Measurements from ENCODE around the gene FOXP1. TPM values are rescaled to one million over a fixed set of nuclear protein-coding genes. Genes with fewer than 3 reads are reported as not detected.

FOXP1 gene
- total RNA-seq, 2 donors from 2014 or later, result 101 to 171 TPM

DNA sequence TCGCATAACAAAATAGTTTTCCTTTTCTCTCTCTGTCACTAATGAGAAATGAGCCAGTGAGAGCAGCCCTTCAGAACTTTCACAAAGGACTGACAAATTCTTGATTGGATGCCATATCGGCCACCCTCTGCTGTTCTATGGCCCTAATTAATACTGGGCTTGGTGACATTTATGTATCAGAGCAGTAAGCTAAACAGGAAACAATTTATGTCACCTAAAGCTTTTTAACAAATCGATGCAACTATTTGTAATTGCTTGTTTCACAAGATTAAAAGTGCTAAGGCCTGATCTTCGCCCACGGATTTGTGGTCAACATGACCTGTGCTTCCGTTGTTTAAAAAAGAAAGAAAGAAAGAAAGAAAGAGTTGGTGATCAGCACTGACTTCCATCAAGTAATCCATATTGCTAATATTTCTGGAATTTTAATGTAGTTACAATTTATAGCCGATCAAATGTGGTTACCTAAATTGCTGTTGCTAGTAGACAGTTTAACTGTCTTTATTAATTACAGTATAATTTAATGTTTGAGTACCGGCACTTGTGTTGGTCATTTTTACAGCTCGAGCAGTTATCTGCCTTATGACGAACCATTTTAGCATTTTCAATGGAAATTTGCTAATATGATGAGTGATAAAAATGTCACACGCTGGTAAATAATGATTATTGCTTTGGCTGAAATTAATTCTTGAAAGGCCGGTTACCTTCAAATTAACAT lies 631.3 kb downstream of the FOXP1 start:
- no peak for ATAC-seq (replicated peaks)
- no peaks in the 10 kb centered on the region for H3K4me1 Mint-ChIP-seq
- H3K9me3 Mint-ChIP-seq, result no peaks in the 10 kb centered on the region
- H3K27ac Mint-ChIP-seq, result no peak overlapping the region
- H3K36me3 Mint-ChIP-seq (ENCODE audit: low read depth), result peaks cover 28% of the 10 kb centered on the region
- no peaks in the 10 kb centered on the region for H3K27me3 Mint-ChIP-seq
- no peak overlapping the region for H3K4me3 Mint-ChIP-seq

DNA sequence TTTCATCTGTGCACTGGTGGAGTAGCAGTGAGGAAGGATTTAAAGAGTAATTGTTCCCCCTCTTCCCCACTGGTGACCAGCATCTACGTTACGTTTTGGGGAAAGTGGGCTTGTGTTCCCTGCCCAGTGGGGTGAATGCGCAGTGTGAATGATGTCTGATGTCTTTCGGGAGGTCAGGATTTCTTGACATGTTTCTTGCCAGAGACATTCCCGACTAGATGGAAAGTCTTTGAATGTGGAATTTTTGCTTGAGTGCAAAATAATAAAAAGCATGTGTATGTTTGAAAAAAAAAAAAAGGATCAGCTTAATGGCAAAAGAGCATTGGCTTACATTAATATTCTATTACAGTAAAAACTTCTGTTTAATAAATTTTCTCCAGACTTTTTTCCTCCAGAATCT lies 632.2 kb downstream of the FOXP1 start:
- Mint-ChIP-seq H3K4me1 (no peaks in the 10 kb centered on the region), H3K36me3 (ENCODE audit: low read depth) (peaks cover 19% of the 10 kb centered on the region), H3K4me3 (no peak overlapping the region), H3K27me3 (peaks cover 6% of the 10 kb centered on the region), H3K9me3 (no peaks in the 10 kb centered on the region), H3K27ac (no peak overlapping the region)
- no peak for ATAC-seq (replicated peaks)

DNA sequence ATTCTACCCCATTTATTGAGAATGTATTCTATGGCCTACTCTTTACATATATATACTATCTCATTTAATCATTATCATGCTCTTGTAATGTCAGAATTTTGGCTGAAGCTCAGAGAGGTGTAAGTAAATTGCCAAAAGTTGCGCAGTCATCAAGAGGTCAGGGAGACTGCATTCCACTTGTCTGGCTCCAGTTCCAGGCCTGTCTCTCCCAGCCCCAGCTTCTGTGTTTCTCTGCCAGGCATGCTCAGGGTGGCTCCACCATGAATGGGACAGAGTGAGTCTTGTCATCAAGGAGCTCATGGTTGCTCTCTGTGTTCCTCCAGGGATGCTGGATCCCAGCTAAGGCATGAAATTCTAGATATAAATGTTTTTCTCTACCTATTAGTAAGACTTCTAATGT lies 635.9 kb downstream of the FOXP1 start:
- no peaks in the 10 kb centered on the region for H3K36me3 Mint-ChIP-seq (ENCODE audit: low read depth)
- no peaks in the 10 kb centered on the region for H3K9me3 Mint-ChIP-seq
- no peak for ATAC-seq (replicated peaks)
- H3K27ac Mint-ChIP-seq, result no peak overlapping the region
- no peak overlapping the region for H3K4me3 Mint-ChIP-seq
- H3K4me1 Mint-ChIP-seq, result no peaks in the 10 kb centered on the region
- peaks cover 17% of the 10 kb centered on the region for H3K27me3 Mint-ChIP-seq

DNA sequence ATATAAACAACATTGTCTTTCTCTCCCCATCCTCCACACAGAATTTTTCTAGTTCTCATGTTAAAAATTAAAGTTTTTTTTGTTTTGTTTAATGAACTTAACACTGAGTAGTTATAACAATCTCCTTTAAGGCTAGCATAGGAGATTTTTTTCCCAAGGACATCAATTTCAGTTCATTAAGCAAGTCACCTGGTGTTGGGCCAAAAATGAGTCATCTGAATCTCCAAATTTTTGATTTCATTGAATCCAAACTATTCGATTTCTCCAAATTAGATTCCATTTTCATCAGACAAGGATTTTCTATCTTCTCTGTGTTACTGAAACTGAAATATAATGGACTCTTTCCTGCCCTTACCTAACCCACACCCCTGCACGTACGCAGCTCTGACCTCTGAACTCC lies 639.6 kb downstream of the FOXP1 start:
- ATAC-seq (replicated peaks), result no peak
- H3K27me3 Mint-ChIP-seq, result peaks cover 25% of the 10 kb centered on the region
- no peak overlapping the region for H3K4me3 Mint-ChIP-seq
- H3K9me3 Mint-ChIP-seq, result no peaks in the 10 kb centered on the region
- H3K4me1 Mint-ChIP-seq, result no peaks in the 10 kb centered on the region
- H3K27ac Mint-ChIP-seq, result no peak overlapping the region
- H3K36me3 Mint-ChIP-seq (ENCODE audit: low read depth), result no peaks in the 10 kb centered on the region

DNA sequence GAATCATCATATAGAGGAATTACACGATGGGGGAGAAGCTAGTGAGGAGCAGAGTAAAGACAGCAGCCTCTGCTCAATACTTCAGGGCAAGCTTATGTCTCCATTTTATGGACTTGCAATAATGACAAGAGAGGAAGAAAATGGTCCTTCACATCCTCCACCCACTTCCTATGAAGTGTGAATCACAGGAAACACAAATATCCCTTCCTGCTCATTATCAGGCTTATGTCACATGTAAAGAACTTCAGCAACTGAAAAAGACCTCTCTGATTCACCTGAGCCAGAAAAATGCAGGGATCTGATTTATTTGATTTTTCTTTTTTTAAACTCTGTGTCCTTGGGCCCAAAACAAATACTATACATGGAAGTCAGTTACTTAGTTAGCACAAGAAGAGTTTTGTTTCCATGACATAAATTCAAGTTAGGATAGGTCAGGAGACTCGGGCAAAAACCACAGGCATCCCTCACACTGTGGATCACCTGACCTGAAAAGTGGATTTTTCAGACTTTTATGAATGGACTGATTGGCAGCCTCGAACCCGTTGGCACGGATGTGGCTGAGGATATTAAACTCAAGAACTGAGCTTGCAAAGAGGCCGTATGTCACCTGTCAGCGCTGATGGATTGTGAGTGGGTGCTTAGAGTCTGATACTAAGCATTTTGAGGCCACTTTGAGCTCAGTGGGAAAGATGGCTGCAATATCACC lies 650.3 kb downstream of the FOXP1 start:
- H3K4me1 Mint-ChIP-seq, result no peaks in the 10 kb centered on the region
- H3K27me3 Mint-ChIP-seq, result no peaks in the 10 kb centered on the region
- no peaks in the 10 kb centered on the region for H3K36me3 Mint-ChIP-seq (ENCODE audit: low read depth)
- H3K9me3 Mint-ChIP-seq, result no peaks in the 10 kb centered on the region
- no peak overlapping the region for H3K27ac Mint-ChIP-seq
- H3K4me3 Mint-ChIP-seq, result no peak overlapping the region
- no peak for ATAC-seq (replicated peaks)

DNA sequence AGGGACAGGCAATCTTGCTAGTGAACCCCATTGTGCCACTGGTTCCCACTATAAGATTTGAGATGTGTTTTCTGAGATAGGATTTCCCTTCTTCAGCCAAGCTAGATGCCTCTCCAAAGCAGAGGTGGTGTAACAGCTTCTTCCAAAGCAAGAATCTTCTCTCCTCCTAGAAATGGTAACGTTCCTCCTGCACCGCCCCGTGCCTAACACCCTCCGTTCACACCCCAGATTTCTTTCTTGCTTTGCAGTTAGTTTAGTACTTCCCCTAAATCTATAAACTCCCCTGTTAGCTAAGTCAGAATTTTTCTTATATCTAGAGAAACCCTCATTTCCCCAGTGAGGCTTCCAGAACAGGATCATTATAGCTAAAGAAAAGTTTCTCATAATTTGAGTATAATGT lies 653.5 kb downstream of the FOXP1 start:
- no peak overlapping the region for H3K27ac Mint-ChIP-seq
- no peaks in the 10 kb centered on the region for H3K4me1 Mint-ChIP-seq
- H3K36me3 Mint-ChIP-seq (ENCODE audit: low read depth), result no peaks in the 10 kb centered on the region
- no peaks in the 10 kb centered on the region for H3K9me3 Mint-ChIP-seq
- ATAC-seq (replicated peaks), result no peak
- no peak overlapping the region for H3K4me3 Mint-ChIP-seq
- no peaks in the 10 kb centered on the region for H3K27me3 Mint-ChIP-seq

DNA sequence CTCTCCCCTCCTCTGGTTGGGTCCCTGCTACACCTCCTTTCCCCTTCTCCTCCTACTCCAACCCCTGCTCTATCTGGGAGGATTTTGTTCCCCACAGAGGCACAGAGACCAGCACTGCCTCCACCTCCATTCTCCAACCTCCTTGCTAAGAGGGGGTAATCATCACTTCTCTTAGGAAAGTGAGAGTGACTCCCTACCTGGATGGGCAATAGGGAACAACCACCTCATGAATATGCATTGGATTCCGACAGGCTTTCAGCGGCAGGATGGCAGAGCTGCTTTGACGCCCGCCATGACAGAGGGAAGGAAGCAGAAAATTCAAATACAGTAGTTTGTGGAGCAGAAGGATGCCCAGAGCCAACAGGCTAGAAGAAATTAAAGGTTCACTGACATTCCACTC lies 656.3 kb downstream of the FOXP1 start:
- no peaks in the 10 kb centered on the region for H3K36me3 Mint-ChIP-seq (ENCODE audit: low read depth)
- no peak overlapping the region for H3K4me3 Mint-ChIP-seq
- peaks cover 4% of the 10 kb centered on the region for H3K9me3 Mint-ChIP-seq
- no peak overlapping the region for H3K27ac Mint-ChIP-seq
- H3K27me3 Mint-ChIP-seq, result no peaks in the 10 kb centered on the region
- H3K4me1 Mint-ChIP-seq, result no peaks in the 10 kb centered on the region
- no peak for ATAC-seq (replicated peaks)

DNA sequence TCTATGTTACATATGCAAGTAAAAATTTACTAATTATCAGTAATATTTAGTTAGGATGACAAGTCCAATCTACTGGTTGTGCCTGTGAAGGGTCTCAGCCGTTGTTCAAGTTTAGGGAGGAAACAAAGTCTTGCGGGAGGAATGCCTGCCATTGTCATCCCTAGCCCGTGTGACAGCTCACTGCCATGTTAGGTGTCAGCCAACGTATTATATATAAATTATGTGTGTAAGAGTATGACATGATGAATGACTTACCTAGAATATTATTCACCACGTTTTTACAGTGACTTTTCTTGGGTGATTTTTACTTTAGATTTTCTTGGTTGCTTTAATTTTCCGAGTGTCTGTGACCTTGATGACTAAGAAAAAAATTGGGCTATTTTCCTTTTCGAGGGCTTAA lies 656.7 kb downstream of the FOXP1 start:
- Mint-ChIP-seq H3K4me3 (no peak overlapping the region), H3K36me3 (ENCODE audit: low read depth) (no peaks in the 10 kb centered on the region), H3K27me3 (no peaks in the 10 kb centered on the region), H3K4me1 (no peaks in the 10 kb centered on the region), H3K27ac (no peak overlapping the region), H3K9me3 (peaks cover 4% of the 10 kb centered on the region)
- no peak for ATAC-seq (replicated peaks)

DNA sequence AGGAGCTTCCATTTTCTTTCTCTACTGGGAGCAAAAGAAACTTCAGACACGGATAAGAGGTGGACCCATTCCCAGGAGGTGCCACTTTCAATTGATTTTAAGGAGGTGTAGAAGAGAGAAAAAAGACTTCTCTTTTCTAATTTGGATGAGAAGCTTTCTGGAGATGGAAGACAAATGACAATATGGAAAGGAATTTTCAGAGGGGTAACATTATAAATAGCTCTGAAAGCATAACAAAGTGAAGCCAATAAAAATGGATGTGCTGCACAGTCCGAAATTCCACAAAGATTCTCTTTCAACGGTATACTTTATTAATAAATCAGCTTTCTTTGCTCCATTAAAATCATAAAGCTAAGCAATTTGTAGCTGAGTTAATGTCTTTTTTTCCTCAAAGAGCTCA lies 663.9 kb downstream of the FOXP1 start:
- no peak overlapping the region for H3K4me3 Mint-ChIP-seq
- H3K36me3 Mint-ChIP-seq (ENCODE audit: low read depth), result no peaks in the 10 kb centered on the region
- H3K4me1 Mint-ChIP-seq, result no peaks in the 10 kb centered on the region
- H3K9me3 Mint-ChIP-seq, result peaks cover 4% of the 10 kb centered on the region
- no peak overlapping the region for H3K27ac Mint-ChIP-seq
- H3K27me3 Mint-ChIP-seq, result peaks cover 7% of the 10 kb centered on the region
- no peak for ATAC-seq (replicated peaks)

DNA sequence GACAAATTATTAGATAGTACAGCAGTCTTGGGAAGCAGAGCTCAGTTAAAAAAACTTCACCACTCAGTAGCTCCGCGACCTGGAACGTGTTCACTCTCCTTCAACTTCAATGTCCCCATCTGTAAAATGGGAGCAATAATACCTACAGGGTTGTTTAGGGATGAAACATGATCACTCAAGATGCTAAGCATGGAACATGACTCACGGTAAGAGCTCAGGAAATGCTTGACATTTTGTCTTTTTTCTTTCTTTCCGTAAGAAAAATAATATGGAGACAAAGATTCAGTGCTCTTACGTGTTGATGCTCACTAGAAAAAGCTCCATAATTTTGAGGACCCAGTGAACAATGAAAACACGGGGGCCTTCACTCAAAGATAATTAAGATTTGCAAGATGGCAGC lies 664.4 kb downstream of the FOXP1 start:
- ATAC-seq (replicated peaks), result no peak
- Mint-ChIP-seq H3K4me3 (no peak overlapping the region), H3K27ac (no peak overlapping the region), H3K4me1 (no peaks in the 10 kb centered on the region), H3K36me3 (ENCODE audit: low read depth) (no peaks in the 10 kb centered on the region), H3K9me3 (peaks cover 4% of the 10 kb centered on the region), H3K27me3 (peaks cover 7% of the 10 kb centered on the region)

DNA sequence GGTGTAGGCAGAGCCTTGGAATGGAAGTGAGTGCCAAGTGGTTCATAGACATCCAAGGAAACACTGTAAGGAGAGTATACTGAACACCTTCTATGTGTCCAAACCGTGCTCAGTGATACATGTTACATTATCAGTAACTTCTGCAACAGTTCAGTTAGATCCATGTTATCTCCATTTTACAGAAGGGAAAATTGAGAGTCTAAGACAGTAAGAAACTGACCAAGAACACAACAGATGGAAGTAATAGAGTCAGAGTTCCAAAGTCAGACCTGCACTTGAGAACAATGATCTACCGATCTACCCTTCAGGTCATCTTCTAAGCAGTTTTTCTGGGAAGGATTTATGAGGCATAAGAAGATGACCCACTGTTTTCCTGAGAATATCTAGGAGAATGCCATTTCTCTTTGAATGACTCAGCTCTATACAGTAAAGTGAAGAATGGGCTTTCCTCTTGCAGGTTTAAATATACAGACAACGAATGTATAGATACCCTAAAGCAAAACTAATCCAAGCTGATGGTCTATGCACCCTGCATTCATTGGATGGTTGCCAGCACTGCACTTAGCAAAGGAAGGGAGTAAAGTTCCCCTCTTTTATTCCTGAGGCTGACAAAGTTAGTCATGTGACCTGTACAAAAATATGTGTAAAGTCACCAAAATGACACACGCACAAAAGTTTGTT lies 667.0 kb downstream of the FOXP1 start:
- H3K36me3 Mint-ChIP-seq (ENCODE audit: low read depth), result no peaks in the 10 kb centered on the region
- H3K4me1 Mint-ChIP-seq, result no peaks in the 10 kb centered on the region
- no peak overlapping the region for H3K4me3 Mint-ChIP-seq
- ATAC-seq (replicated peaks), result no peak
- no peak overlapping the region for H3K27ac Mint-ChIP-seq
- peaks cover 11% of the 10 kb centered on the region for H3K27me3 Mint-ChIP-seq
- H3K9me3 Mint-ChIP-seq, result no peaks in the 10 kb centered on the region

DNA sequence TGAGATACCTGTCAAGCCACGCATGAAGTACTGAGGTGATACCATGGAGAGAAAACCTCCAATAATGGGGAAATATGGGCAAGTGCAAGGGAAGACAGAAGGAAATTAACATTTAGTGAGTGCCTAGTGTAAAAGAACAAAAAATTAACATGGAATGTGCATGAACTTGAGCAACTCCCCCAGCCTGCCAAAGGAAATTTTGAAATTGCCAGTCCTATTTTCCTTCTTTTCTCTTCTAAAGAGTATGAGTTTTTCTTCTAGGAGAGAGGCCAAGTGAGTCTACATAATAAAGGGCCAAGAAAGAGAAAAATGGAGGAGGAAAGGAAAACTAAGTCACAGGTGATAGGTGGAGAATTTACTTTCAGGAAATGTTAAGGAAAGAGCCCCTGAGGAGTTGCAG lies 668.7 kb downstream of the FOXP1 start:
- Mint-ChIP-seq H3K4me1 (no peaks in the 10 kb centered on the region), H3K9me3 (no peaks in the 10 kb centered on the region), H3K27me3 (peaks cover 17% of the 10 kb centered on the region), H3K36me3 (ENCODE audit: low read depth) (no peaks in the 10 kb centered on the region), H3K27ac (no peak overlapping the region), H3K4me3 (no peak overlapping the region)
- no peak for ATAC-seq (replicated peaks)

DNA sequence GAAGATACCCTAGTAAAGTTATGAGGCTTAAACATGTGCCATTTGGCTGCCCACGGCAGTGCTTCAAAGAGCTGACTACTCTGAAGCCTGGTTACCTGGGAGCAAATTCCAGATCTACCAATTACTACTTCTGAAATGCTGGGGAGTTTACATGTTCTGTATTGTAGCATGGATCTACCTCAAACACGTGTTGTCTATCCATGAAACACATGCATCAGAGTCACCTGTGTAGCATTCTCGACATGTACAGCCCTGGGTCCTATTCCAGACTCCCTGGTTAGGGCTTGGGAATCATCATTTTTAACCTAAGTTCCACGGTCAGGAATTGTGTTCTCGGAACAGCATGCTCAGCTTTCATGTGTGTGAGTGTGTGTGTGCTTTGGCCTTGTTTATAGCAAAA lies 671.8 kb downstream of the FOXP1 start:
- H3K36me3 Mint-ChIP-seq (ENCODE audit: low read depth), result no peaks in the 10 kb centered on the region
- no peaks in the 10 kb centered on the region for H3K4me1 Mint-ChIP-seq
- H3K9me3 Mint-ChIP-seq, result no peaks in the 10 kb centered on the region
- H3K4me3 Mint-ChIP-seq, result no peak overlapping the region
- no peak for ATAC-seq (replicated peaks)
- H3K27me3 Mint-ChIP-seq, result peaks cover 13% of the 10 kb centered on the region
- H3K27ac Mint-ChIP-seq, result no peak overlapping the region

DNA sequence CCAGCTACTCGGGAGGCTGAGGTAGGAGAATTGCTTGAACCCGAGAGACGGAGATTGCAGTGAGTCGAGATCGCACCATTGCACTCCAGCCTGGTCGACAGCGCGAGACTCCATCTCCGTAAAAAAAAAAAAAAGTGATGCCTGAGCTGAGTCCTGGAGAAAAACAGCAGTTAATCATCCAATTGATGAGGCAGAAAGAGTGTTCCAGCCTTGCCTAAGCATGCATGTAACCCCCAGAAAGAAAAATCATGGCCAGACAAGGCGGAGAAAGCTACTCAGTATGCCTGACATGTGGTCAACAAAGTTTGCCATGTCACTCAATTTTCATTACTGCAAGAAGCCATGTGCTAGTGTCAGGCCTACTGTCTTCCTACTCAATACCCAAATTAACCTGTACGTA lies 678.0 kb downstream of the FOXP1 start:
- no peaks in the 10 kb centered on the region for H3K9me3 Mint-ChIP-seq
- H3K4me3 Mint-ChIP-seq, result no peak overlapping the region
- ATAC-seq (replicated peaks), result no peak
- H3K4me1 Mint-ChIP-seq, result no peaks in the 10 kb centered on the region
- H3K36me3 Mint-ChIP-seq (ENCODE audit: low read depth), result no peaks in the 10 kb centered on the region
- H3K27ac Mint-ChIP-seq, result no peak overlapping the region
- peaks cover 21% of the 10 kb centered on the region for H3K27me3 Mint-ChIP-seq

Measured in activated T-helper 17 cell treated with anti-CD3 and anti-CD28 coated beads, Interleukin-2, amount 50 U/mL, for 72 hours (primary cell).